Stimulated activated naive B cell treated with anti-CD40 and anti-IgM and Interleukin-4, amounts not matched to agents 10 μg/mL and 1 μg/mL and 100 μg/mL, for 72 hours (primary cell): ENCODE results near the gene NCAM2.

ENCODE experiments used
- ATAC-seq, 2 donors: fragments of 150-1000 bp; cut with Tn5 transposase; replicated peaks; 2 replicates each; pipeline ENCODE4 v1.10.0; 2021; ENCODE audit warnings: moderate library complexity in 1 of 2
- DNase-seq: peaks from one replicate; pipeline ENCODE4 v3.0.0; 2021
- H3K27ac Mint-ChIP-seq: one replicate; pipeline ENCODE4 v1.8.0; 2022; ENCODE audit warnings: mild to moderate bottlenecking, mixed read lengths
- H3K27me3 Mint-ChIP-seq, 2 donors: one replicate each; pipeline ENCODE4 v1.8.0; 2022; ENCODE audit warnings: mixed read lengths in 2 of 2
- H3K36me3 Mint-ChIP-seq, 2 donors: one replicate each; pipeline ENCODE4 v1.8.0; 2022; ENCODE audit warnings: mixed read lengths in 2 of 2, mild to moderate bottlenecking in 1 of 2
- H3K4me1 Mint-ChIP-seq, 2 donors: one replicate each; pipeline ENCODE4 v1.8.0; 2022; ENCODE audit warnings: mixed read lengths in 2 of 2, mild to moderate bottlenecking in 1 of 2
- H3K4me3 Mint-ChIP-seq, 2 donors: one replicate each; pipeline ENCODE4 v1.8.0; 2022; ENCODE audit warnings: mild to moderate bottlenecking in 2 of 2, mixed read lengths in 2 of 2, moderate library complexity in 1 of 2
- H3K9me3 Mint-ChIP-seq, 2 donors: one replicate each; pipeline ENCODE4 v1.8.0; 2022; ENCODE audit warnings: mixed read lengths in 2 of 2, mild to moderate bottlenecking in 1 of 2

The NCAM2 gene

GRCh38 chr21:21213297-21213696, 215.1 kb downstream of the NCAM2 start:
- no peaks in the 10 kb centered on the region for H3K36me3 Mint-ChIP-seq
- no peaks in the 10 kb centered on the region for H3K4me1 Mint-ChIP-seq
- no peaks in the 10 kb centered on the region for H3K27me3 Mint-ChIP-seq
- H3K27ac Mint-ChIP-seq: no peak overlapping the region
- DNase-seq (no peak), ATAC-seq (no peak)
- no peak overlapping the region for H3K4me3 Mint-ChIP-seq
- H3K9me3 Mint-ChIP-seq: no peaks in the 10 kb centered on the region

- Mint-ChIP-seq H3K27me3 (no peaks in the 10 kb centered on the region), H3K36me3 (no peaks in the 10 kb centered on the region), H3K4me3 (no peak overlapping the region), H3K4me1 (no peaks in the 10 kb centered on the region), H3K27ac (no peak overlapping the region), H3K9me3 (no peaks in the 10 kb centered on the region)
- DNase-seq (no peak), ATAC-seq (no peak)
Measured at GRCh38 chr21:21216047-21216446, 217.8 kb downstream of the NCAM2 start.

GRCh38 chr21:21226472-21226871, 228.3 kb downstream of the NCAM2 start:
- ATAC-seq (no peak), DNase-seq (no peak)
- no peaks in the 10 kb centered on the region for H3K4me1 Mint-ChIP-seq
- H3K27me3 Mint-ChIP-seq: no peaks in the 10 kb centered on the region
- no peak overlapping the region for H3K4me3 Mint-ChIP-seq
- no peak overlapping the region for H3K27ac Mint-ChIP-seq
- no peaks in the 10 kb centered on the region for H3K36me3 Mint-ChIP-seq
- H3K9me3 Mint-ChIP-seq: no peaks in the 10 kb centered on the region

GRCh38 chr21:21230672-21231071, 232.5 kb downstream of the NCAM2 start:
- Mint-ChIP-seq H3K9me3 (no peaks in the 10 kb centered on the region), H3K4me1 (no peaks in the 10 kb centered on the region), H3K4me3 (no peak overlapping the region), H3K27me3 (no peaks in the 10 kb centered on the region), H3K27ac (no peak overlapping the region), H3K36me3 (no peaks in the 10 kb centered on the region)
- ATAC-seq (no peak), DNase-seq (no peak)

GRCh38 chr21:21231913-21232312, 233.7 kb downstream of the NCAM2 start:
- H3K4me3 Mint-ChIP-seq: no peak overlapping the region
- H3K36me3 Mint-ChIP-seq: no peaks in the 10 kb centered on the region

GRCh38 chr21:21232320-21232719, 234.1 kb downstream of the NCAM2 start:
- Mint-ChIP-seq H3K4me3 (no peak overlapping the region), H3K36me3 (no peaks in the 10 kb centered on the region), H3K27me3 (no peaks in the 10 kb centered on the region), H3K27ac (no peak overlapping the region), H3K4me1 (no peaks in the 10 kb centered on the region), H3K9me3 (no peaks in the 10 kb centered on the region)
- DNase-seq (no peak), ATAC-seq (no peak)

More at GRCh38 chr21:21231913-21232312, 233.7 kb downstream of the NCAM2 start:
- Mint-ChIP-seq H3K9me3 (no peaks in the 10 kb centered on the region), H3K4me1 (no peaks in the 10 kb centered on the region), H3K27ac (no peak overlapping the region), H3K27me3 (no peaks in the 10 kb centered on the region)
- DNase-seq: no peak
- no peak for ATAC-seq

- DNase-seq (no peak), ATAC-seq (no peak)
- Mint-ChIP-seq H3K4me3 (no peak overlapping the region), H3K27me3 (no peaks in the 10 kb centered on the region), H3K27ac (no peak overlapping the region), H3K36me3 (no peaks in the 10 kb centered on the region), H3K9me3 (no peaks in the 10 kb centered on the region), H3K4me1 (no peaks in the 10 kb centered on the region)
Measured at GRCh38 chr21:21233051-21233450, 234.8 kb downstream of the NCAM2 start.

- no peak for ATAC-seq
- H3K4me1 Mint-ChIP-seq: no peaks in the 10 kb centered on the region
- no peak overlapping the region for H3K27ac Mint-ChIP-seq
- H3K36me3 Mint-ChIP-seq: no peaks in the 10 kb centered on the region
- H3K27me3 Mint-ChIP-seq: no peaks in the 10 kb centered on the region
- no peak for DNase-seq
- H3K4me3 Mint-ChIP-seq: no peak overlapping the region
- no peaks in the 10 kb centered on the region for H3K9me3 Mint-ChIP-seq
Measured at GRCh38 chr21:21236996-21237395, 238.8 kb downstream of the NCAM2 start.

GRCh38 chr21:21238629-21239400, 240.6 kb downstream of the NCAM2 start:
- Mint-ChIP-seq H3K9me3 (no peaks in the 10 kb centered on the region), H3K36me3 (no peaks in the 10 kb centered on the region), H3K4me1 (no peaks in the 10 kb centered on the region), H3K27me3 (no peaks in the 10 kb centered on the region), H3K27ac (no peak overlapping the region), H3K4me3 (no peak overlapping the region)
- DNase-seq: no peak
- no peak for ATAC-seq

- Mint-ChIP-seq H3K9me3 (no peaks in the 10 kb centered on the region), H3K27ac (no peak overlapping the region)
- no peak for ATAC-seq
Measured at GRCh38 chr21:21241391-21241790, 243.2 kb downstream of the NCAM2 start.

GRCh38 chr21:21246007-21246406, 247.8 kb downstream of the NCAM2 start:
- ATAC-seq (peak in 1 of 2 donors; percentile 46), DNase-seq (no peak)
- H3K4me3 Mint-ChIP-seq: no peak overlapping the region
- no peaks in the 10 kb centered on the region for H3K27me3 Mint-ChIP-seq
- H3K27ac Mint-ChIP-seq: no peak overlapping the region
- H3K4me1 Mint-ChIP-seq: peaks cover 0 to 2% of the 10 kb centered on the region in 2 donors
- H3K36me3 Mint-ChIP-seq: no peaks in the 10 kb centered on the region
- no peaks in the 10 kb centered on the region for H3K9me3 Mint-ChIP-seq

More at GRCh38 chr21:21241391-21241790, 243.2 kb downstream of the NCAM2 start:
- H3K4me1 Mint-ChIP-seq: peaks cover 0 to 2% of the 10 kb centered on the region in 2 donors
- no peak for DNase-seq
- no peak overlapping the region for H3K4me3 Mint-ChIP-seq
- no peaks in the 10 kb centered on the region for H3K36me3 Mint-ChIP-seq
- H3K27me3 Mint-ChIP-seq: no peaks in the 10 kb centered on the region

GRCh38 chr21:21247424-21247823, 249.2 kb downstream of the NCAM2 start:
- Mint-ChIP-seq H3K4me3 (no peak overlapping the region), H3K4me1 (peaks cover 0 to 2% of the 10 kb centered on the region in 2 donors), H3K27me3 (no peaks in the 10 kb centered on the region), H3K36me3 (no peaks in the 10 kb centered on the region), H3K9me3 (no peaks in the 10 kb centered on the region), H3K27ac (no peak overlapping the region)
- no peak for ATAC-seq
- DNase-seq: no peak

GRCh38 chr21:21262048-21262447, 263.8 kb downstream of the NCAM2 start:
- Mint-ChIP-seq H3K9me3 (peaks cover 4 to 9% of the 10 kb centered on the region in 2 donors), H3K4me3 (no peak overlapping the region), H3K27ac (no peak overlapping the region), H3K36me3 (no peaks in the 10 kb centered on the region), H3K27me3 (no peaks in the 10 kb centered on the region), H3K4me1 (no peaks in the 10 kb centered on the region)
- ATAC-seq (no peak), DNase-seq (no peak)

- Mint-ChIP-seq H3K27ac (no peak overlapping the region), H3K36me3 (no peaks in the 10 kb centered on the region), H3K9me3 (peaks cover 0 to 6% of the 10 kb centered on the region in 2 donors), H3K27me3 (no peaks in the 10 kb centered on the region), H3K4me1 (no peaks in the 10 kb centered on the region), H3K4me3 (no peak overlapping the region)
- no peak for DNase-seq
- ATAC-seq: no peak
Measured at GRCh38 chr21:21268061-21268471, 269.9 kb downstream of the NCAM2 start.

GRCh38 chr21:21268885-21269284, 270.7 kb downstream of the NCAM2 start:
- ATAC-seq (no peak), DNase-seq (no peak)
- Mint-ChIP-seq H3K4me3 (no peak overlapping the region), H3K4me1 (no peaks in the 10 kb centered on the region), H3K27me3 (no peaks in the 10 kb centered on the region), H3K36me3 (no peaks in the 10 kb centered on the region), H3K27ac (no peak overlapping the region), H3K9me3 (peaks cover 0 to 5% of the 10 kb centered on the region in 2 donors)
